Raji (cell line): Measurements from ENCODE around the gene ARHGAP22.

ENCODE experiments used
- POLR2A ChIP-seq: IDR thresholded peaks from 2 replicates; pipeline ENCODE4 v1.6.1; 2011; ENCODE audit warnings: low read depth, low read length, control low read depth; ENCODE audit not compliant: insufficient read depth

ARHGAP22 gene

GRCh38 chr10:48543182-48543844, 61.6 kb downstream of the ARHGAP22 start:
- no peak for TF ChIP-seq POLR2A

- TF ChIP-seq POLR2A: no peak
Measured at GRCh38 chr10:48542471-48543181, 62.2 kb downstream of the ARHGAP22 start.

- no peak for TF ChIP-seq POLR2A
Measured at GRCh38 chr10:48541144-48541795, 63.6 kb downstream of the ARHGAP22 start.

GRCh38 chr10:48538611-48539010, 66.3 kb downstream of the ARHGAP22 start:
- no peak for TF ChIP-seq POLR2A

GRCh38 chr10:48536916-48537890, 67.7 kb downstream of the ARHGAP22 start:
- TF ChIP-seq POLR2A: no peak

- TF ChIP-seq POLR2A: no peak
Measured at GRCh38 chr10:48536156-48536500, 68.7 kb downstream of the ARHGAP22 start.

- no peak for TF ChIP-seq POLR2A
Measured at GRCh38 chr10:48535416-48536155, 69.3 kb downstream of the ARHGAP22 start.

GRCh38 chr10:48533951-48534720, 70.7 kb downstream of the ARHGAP22 start:
- TF ChIP-seq POLR2A: no peak

- TF ChIP-seq POLR2A: no peak
Measured at GRCh38 chr10:48533540-48533939, 71.3 kb downstream of the ARHGAP22 start.

- no peak for TF ChIP-seq POLR2A
Measured at GRCh38 chr10:48531486-48531885, 73.4 kb downstream of the ARHGAP22 start.

- no peak for TF ChIP-seq POLR2A
Measured at GRCh38 chr10:48529331-48529730, 75.5 kb downstream of the ARHGAP22 start.

GRCh38 chr10:48527756-48528155, 77.1 kb downstream of the ARHGAP22 start:
- TF ChIP-seq POLR2A: no peak

GRCh38 chr10:48526846-48527505, 77.9 kb downstream of the ARHGAP22 start:
- no peak for TF ChIP-seq POLR2A
